Measurements from ENCODE around the gene MORN1.
A peak's percentile ranks its signal among the peaks of the same experiment; 100 is the strongest.

MORN1 gene

DNA sequence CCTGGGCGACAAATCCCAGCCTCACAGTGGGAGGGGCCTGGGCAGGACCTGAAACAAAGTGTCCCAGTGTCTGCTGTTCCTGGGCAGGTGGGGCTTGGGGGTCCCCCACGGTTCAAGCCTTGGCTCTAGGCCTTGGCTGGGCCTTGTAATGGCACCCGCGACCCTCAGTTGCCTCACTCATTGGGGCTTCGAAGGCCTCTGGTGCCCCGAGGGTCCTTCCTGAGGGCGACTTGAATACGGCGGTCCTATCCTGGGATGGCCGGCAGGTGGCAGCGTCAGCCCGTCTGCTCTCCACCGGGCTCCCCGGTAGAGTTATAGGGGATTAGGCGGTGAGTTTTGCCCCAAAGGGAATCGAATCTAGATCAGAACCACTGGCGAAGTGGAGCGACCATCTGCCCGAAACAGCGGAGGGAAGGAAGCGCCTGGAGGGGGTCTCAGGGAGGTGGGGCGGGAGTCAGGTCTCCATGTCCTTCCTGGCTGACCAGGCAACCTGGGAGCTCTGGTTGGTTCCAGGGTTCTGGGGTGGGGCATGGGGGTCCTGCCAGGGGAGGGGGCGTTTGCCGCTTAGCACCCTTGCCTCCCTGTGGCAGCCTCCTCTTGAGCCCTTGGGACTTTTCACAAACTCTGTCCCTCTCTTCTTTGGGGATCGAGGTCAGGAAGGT is 23.1 kb upstream of the MORN1 start:
- peak; percentile 24 for ATAC-seq
- H3K27me3 Mint-ChIP-seq, result no peaks in the 10 kb centered on the region
- H3K27ac Mint-ChIP-seq, result peak overlapping the region; percentile 88
- peak; percentile 85 for DNase-seq
- H3K9me3 Mint-ChIP-seq, result no peaks in the 10 kb centered on the region
- H3K4me1 Mint-ChIP-seq, result peaks cover 41% of the 10 kb centered on the region
- H3K4me3 Mint-ChIP-seq, result peak overlapping the region; percentile 87
- peaks cover 6% of the 10 kb centered on the region for H3K36me3 Mint-ChIP-seq (ENCODE audit: low read depth)

DNA sequence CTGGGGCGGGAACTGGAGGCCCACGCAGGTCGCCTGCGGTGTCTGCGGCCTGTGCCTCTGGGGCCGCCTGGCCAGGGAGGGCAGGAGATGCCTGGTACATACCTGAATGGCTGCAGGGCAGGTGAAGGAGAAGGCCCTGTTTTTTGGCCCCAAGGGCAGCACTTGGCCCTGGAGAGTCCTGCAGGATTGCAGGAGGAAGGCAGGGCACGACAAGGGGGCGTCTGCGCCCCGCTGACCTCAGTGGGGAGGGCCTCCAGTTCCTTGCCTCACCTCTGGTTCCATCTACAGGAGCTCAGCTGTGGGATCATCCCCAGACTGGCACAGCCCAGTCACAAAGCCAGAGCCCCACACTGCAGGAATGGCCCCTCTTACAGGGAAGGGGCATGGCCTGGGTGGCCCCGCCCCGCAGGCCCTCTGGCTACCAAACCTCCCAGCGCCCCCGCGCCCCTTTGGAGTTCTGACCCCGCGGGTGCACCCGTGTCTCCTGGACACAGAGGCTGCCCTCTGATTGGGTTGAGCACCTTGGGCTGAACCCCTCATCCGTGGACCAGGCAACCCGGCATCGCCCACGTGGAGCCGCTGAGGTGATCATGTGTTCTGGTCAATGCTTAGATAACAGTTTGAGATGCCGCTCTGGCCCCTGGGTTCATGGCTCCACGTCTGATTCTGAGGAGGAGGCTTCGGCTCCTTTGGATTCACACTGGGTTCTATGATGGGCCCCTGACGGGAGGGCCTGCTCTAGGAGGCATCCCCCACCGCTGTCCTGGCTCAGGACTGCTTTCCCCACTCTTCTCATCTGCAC is 22.3 kb upstream of the MORN1 start:
- H3K9me3 Mint-ChIP-seq, result no peaks in the 10 kb centered on the region
- H3K4me1 Mint-ChIP-seq, result peaks cover 41% of the 10 kb centered on the region
- no peaks in the 10 kb centered on the region for H3K27me3 Mint-ChIP-seq
- peak overlapping the region; percentile 87 for H3K4me3 Mint-ChIP-seq
- peak overlapping the region; percentile 88 for H3K27ac Mint-ChIP-seq
- H3K36me3 Mint-ChIP-seq (ENCODE audit: low read depth), result peaks cover 8% of the 10 kb centered on the region
- peak; percentile 9 for ATAC-seq
- DNase-seq, result peak; percentile 50

DNA sequence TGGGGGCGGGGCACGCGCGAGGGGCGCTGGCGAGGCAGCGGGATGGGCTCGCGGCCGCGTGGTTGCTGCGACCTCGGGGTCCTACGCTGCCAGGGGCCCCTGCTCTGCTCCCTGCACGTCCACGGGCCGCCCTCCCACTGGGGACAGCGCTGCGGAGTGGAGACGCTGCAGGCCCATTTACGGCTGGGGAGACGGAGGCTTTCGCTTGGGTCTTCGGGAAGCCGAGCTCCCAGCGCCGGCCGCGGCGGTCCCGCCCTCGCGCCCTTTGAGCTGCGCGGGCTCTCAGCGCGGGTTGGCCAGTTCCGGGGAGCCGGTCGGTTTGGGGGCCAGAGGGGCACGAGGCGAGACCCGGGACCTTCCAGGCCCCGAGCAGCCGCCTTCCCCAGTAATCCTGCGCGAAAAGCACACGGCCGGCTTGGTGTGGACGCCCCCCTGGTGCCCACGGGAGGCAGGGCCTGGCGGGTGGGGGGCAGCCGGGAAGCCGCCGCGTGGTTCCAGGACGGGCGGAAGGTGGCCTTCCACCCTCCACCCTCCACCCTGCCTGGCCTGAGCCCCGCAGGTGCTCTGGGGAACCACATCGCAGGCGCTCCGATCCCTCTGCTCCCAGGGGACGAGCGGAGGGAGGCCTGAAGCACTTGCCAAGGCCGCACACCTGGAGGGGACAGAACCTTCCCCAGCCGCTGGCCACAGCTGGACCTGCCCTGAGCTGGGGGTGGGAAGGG is 21.6 kb upstream of the MORN1 start:
- peak; percentile 21 for ATAC-seq
- H3K9me3 Mint-ChIP-seq, result no peaks in the 10 kb centered on the region
- no peaks in the 10 kb centered on the region for H3K27me3 Mint-ChIP-seq
- H3K27ac Mint-ChIP-seq, result peak overlapping the region; percentile 88
- H3K36me3 Mint-ChIP-seq (ENCODE audit: low read depth), result peaks cover 8% of the 10 kb centered on the region
- peak overlapping the region; percentile 87 for H3K4me3 Mint-ChIP-seq
- peak; percentile 28 for DNase-seq
- peaks cover 41% of the 10 kb centered on the region for H3K4me1 Mint-ChIP-seq

DNA sequence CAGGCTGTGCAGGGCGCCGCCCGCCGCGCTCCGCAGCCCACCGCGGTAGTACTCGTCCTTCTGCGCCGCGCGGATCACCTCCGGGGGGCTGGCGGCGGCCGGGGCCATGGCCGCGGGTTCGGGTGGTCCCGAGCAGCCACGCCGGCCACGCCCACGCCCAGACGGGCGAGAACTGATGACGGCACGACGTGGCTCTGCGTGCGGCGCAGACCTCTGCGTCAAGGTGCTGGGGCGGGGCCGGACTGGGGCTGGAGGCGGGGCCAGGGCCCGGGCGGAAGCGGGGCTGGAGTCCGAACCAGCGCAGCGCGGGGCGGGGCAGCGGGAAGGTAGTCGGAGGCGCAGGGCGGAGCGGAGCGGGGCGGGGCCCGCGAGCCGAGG is 21.0 kb upstream of the MORN1 start, which contains the start of gene PEX10:
Gene PEX10, minus strand, starts transcription at position 170 of the 378 bp plus-strand sequence. Its CDS starts 62 bp downstream, at position 108.
- peak within 1 kb of the TSS; percentile 87 for H3K4me3 Mint-ChIP-seq
- H3K9me3 Mint-ChIP-seq, result no peaks in the 10 kb centered on the region
- no peaks in the 10 kb centered on the region for H3K27me3 Mint-ChIP-seq
- ATAC-seq, result peak; percentile 82
- H3K36me3 Mint-ChIP-seq (ENCODE audit: low read depth), result peaks cover 8% of the 10 kb centered on the region
- peak; percentile 100 for DNase-seq
- H3K27ac Mint-ChIP-seq, result peak within 1 kb of the TSS; percentile 89
- H3K4me1 Mint-ChIP-seq, result peaks cover 41% of the 10 kb centered on the region

DNA sequence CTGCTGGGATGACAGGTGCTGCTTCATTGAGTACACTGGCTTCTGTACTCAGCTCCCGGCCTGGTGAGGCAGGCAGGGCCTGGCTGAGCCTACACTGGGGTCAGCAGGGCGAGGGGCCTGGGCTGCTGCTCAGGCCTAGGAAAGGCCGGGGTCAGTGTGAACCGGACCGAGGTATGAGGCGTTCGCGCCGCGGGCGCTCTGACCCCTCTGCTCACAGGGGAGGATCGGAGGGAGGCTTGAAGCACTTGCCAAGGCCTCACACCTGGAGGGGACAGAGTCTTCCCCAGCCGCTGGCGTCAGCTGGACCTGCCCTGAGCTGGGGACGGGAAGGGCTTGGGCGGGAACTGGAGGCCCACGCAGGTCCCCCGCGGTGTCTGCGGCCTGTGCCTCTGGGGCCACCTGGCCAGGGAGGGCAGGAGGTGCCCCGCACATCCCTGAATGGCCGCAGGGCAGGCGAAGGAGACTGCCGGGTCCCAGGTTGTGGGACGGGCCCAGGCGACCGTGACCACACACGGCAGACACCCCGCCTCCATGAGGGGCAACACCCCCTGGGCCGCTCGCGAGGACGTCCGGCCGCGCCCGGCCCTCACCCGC is 20.5 kb upstream of the MORN1 start:
- peak overlapping the region; percentile 87 for H3K4me3 Mint-ChIP-seq
- peak; percentile 39 for ATAC-seq

DNA sequence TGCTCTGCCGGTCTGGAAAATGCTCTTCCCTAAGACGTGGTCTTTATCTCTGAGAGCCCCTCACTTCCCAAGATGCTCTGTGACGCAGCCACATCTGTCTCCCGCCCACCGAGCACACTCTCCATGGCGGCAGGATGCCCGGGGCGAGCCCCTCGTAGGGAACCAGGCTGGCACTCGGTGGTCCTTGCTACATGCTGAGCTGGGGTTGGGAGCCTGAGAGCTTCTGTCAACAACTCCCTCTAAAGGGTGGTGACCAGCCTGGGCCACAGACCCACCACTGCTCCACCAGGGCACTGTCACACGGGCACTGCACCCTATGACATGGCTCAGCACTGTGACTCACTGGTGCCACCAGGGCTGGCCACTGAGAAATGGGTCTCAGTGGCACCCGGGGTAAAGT is 18.4 kb upstream of the MORN1 start:
- peaks cover 16% of the 10 kb centered on the region for H3K36me3 Mint-ChIP-seq (ENCODE audit: low read depth)
- no peak for ATAC-seq
- no peak overlapping the region for H3K4me3 Mint-ChIP-seq
- peaks cover 21% of the 10 kb centered on the region for H3K4me1 Mint-ChIP-seq
- no peaks in the 10 kb centered on the region for H3K9me3 Mint-ChIP-seq
- DNase-seq, result no peak
- H3K27me3 Mint-ChIP-seq, result no peaks in the 10 kb centered on the region
- H3K27ac Mint-ChIP-seq, result no peak overlapping the region

More for the DNA sequence above, 20.5 kb upstream of the MORN1 start:
- Mint-ChIP-seq H3K36me3 (ENCODE audit: low read depth) (peaks cover 9% of the 10 kb centered on the region), H3K4me1 (peaks cover 38% of the 10 kb centered on the region), H3K27me3 (no peaks in the 10 kb centered on the region), H3K9me3 (no peaks in the 10 kb centered on the region), H3K27ac (peak overlapping the region; percentile 89)
- no peak for DNase-seq

DNA sequence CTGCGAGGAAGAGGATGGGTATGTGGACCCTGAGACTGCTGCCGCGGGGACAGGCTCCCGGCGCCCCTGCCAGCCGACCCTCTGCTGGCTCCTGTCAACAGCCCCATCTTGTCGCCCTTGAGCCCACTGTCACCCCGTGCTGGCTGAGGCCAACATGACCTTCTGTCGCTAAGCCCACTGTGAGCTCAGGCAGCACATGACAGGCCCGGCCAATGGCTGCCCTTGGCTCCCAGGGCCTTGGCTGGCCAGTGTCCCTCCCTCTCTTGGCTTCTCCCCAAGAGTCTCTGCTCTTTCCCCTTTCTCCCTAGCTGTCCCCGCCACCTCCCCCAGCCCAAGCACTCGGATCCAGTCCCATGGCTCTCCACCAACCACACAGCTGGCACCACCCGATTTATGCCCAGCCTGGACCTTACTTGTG is 17.5 kb upstream of the MORN1 start:
- DNase-seq (no peak), ATAC-seq (no peak)
- Mint-ChIP-seq H3K4me1 (peaks cover 12% of the 10 kb centered on the region), H3K36me3 (ENCODE audit: low read depth) (peaks cover 16% of the 10 kb centered on the region), H3K27me3 (no peaks in the 10 kb centered on the region), H3K27ac (no peak overlapping the region), H3K4me3 (no peak overlapping the region), H3K9me3 (no peaks in the 10 kb centered on the region)

DNA sequence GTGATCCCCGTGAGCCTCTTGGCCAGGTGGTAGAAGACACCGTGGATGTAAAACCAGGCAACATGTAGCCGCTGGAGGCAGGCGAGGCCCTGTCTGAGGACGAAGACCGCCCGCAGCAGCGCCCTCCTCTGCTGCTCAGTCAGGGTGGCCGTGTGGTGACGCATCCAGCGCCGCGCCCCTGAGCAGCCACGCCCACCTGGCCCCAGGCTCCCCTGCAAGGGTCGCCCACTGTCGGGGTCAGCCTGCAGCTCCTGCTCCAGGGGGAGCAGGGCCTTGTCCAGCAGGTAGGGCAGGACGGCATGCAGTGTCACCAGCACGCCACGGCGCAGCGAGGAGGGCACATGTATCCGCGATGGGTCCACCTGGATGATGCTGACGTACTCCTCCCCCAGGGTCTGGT is 17.1 kb upstream of the MORN1 start:
- ATAC-seq (no peak), DNase-seq (no peak)
- H3K4me1 Mint-ChIP-seq, result peaks cover 11% of the 10 kb centered on the region
- H3K27ac Mint-ChIP-seq, result no peak overlapping the region
- no peaks in the 10 kb centered on the region for H3K27me3 Mint-ChIP-seq
- peaks cover 18% of the 10 kb centered on the region for H3K36me3 Mint-ChIP-seq (ENCODE audit: low read depth)
- H3K4me3 Mint-ChIP-seq, result no peak overlapping the region
- no peaks in the 10 kb centered on the region for H3K9me3 Mint-ChIP-seq

DNA sequence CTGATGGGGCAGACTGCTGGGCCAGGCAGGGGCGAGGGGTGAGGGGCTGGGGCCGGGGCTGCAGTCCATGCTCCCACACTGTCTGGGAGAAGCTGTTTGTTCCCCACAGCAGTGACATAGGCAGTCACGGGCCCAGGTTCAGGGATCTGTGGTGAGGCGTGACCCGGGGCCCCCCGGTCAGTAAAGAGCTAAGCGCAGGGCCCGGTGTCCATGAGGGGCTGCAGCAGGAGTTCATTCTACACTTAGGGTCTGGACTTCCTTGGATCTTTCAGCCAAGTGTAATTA is 16.6 kb upstream of the MORN1 start:
- no peaks in the 10 kb centered on the region for H3K9me3 Mint-ChIP-seq
- H3K27me3 Mint-ChIP-seq, result no peaks in the 10 kb centered on the region
- DNase-seq (no peak), ATAC-seq (no peak)
- peaks cover 18% of the 10 kb centered on the region for H3K36me3 Mint-ChIP-seq (ENCODE audit: low read depth)
- no peak overlapping the region for H3K27ac Mint-ChIP-seq
- peaks cover 11% of the 10 kb centered on the region for H3K4me1 Mint-ChIP-seq
- H3K4me3 Mint-ChIP-seq, result no peak overlapping the region

DNA sequence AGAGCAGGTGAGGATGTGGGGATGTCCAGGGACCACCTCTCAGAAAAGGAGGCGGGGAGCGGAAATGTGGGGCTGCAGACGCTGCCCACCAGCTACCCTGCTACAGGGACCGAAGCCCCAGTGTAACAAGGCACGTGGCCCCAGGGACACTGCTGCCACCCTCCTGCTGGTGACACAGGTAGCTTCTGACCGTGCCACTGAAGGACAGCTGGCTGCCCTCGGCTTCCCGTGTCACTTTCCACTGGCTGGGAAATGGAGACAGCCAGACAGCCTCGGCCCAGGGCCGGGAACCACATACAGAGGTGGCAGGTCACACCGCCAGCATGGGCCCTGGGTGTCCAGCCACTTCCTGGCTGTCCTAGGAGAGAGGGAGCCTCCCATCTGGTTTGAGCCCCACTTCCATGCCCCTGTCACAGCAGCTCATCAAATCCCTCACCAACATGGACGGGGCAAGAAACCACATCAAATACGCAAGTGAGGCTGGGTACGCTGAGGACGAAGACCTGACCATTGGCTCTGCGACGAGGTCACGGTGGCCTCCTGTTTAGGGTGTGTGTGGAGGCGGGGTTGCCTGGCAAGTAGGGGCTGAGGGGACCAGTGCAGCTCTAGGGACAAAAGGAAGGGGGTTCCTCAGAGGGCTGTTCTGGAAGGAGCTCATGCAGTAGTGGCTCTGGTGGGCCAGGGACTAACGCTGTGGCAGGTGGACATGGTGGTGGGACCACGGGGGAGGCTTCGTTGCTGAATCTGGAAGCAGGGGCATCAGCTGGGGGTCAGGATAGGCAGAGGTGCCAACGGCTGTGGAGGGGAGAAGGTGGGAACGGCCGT is 16.0 kb upstream of the MORN1 start:
- H3K9me3 Mint-ChIP-seq, result no peaks in the 10 kb centered on the region
- H3K36me3 Mint-ChIP-seq (ENCODE audit: low read depth), result peaks cover 18% of the 10 kb centered on the region
- H3K4me1 Mint-ChIP-seq, result peaks cover 11% of the 10 kb centered on the region
- ATAC-seq (no peak), DNase-seq (no peak)
- no peak overlapping the region for H3K27ac Mint-ChIP-seq
- no peaks in the 10 kb centered on the region for H3K27me3 Mint-ChIP-seq
- no peak overlapping the region for H3K4me3 Mint-ChIP-seq

DNA sequence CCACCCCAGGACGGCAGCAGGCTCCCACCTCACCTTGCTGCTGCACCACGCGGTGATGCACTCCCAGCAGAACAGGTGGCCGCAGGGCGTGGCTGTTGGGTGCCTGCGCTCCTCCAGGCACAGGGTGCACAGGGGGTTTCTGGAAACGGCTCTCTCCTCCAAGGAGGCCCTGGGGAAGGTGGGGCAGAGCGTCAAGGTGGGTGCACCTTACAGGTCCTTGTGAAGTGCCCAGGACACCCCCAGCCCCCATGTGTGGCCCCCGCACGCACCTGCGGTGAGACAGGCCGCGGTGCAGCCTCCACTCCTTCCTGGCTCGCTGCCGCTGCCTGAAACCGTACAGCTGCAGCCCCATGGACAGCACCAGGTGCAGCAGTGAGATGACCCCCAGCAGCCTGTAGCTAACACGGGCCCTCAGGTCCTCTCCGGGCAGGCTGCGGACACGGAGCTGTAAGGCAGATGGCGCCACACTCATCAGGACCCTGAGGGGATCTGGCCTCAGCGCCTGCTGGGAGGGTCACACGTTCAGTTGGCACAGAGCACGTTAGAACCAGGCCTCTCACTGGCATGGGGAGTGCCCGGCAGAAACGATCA is 15.2 kb upstream of the MORN1 start:
- Mint-ChIP-seq H3K27ac (no peak overlapping the region), H3K9me3 (no peaks in the 10 kb centered on the region), H3K36me3 (ENCODE audit: low read depth) (peaks cover 24% of the 10 kb centered on the region), H3K4me1 (peaks cover 10% of the 10 kb centered on the region), H3K4me3 (no peak overlapping the region), H3K27me3 (no peaks in the 10 kb centered on the region)
- ATAC-seq (no peak), DNase-seq (no peak)

DNA sequence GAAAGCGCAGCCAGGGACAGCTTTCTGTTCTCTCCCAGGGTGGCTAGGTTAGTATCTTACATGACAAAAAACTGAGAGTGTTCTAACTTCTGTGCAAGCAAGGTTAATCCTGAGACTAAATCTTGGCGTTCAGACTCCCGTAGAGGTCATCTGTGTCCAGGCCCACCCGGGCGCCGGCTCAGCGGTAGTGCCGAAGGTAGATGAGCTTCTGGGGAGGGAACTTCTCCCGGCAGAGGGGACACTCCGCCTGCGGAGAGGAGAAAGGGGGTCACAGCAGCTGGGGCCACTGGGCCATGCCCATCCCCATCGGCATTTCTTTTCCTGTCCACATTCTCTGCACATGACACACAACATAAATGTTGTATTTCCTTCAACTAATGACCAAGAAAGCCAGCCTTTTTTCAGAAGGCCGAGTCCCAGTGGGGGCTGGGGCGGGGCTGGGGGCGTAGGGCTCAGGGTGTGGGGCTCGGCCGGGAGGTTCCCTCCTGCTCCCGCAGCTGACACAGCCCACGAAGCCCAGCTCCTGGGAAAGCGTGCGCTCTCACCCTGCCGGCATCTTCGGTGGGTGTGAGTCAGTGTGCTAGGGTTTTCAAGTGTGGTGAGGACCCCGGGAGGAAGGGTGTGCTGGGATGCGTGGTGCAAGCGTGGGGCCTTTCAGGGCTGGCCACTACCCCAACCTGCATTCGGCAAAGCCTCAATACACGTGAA is 14.4 kb upstream of the MORN1 start:
- Mint-ChIP-seq H3K27ac (no peak overlapping the region), H3K4me3 (no peak overlapping the region), H3K27me3 (no peaks in the 10 kb centered on the region), H3K4me1 (peaks cover 3% of the 10 kb centered on the region), H3K9me3 (no peaks in the 10 kb centered on the region), H3K36me3 (ENCODE audit: low read depth) (peaks cover 25% of the 10 kb centered on the region)
- ATAC-seq, result no peak
- DNase-seq, result no peak

DNA sequence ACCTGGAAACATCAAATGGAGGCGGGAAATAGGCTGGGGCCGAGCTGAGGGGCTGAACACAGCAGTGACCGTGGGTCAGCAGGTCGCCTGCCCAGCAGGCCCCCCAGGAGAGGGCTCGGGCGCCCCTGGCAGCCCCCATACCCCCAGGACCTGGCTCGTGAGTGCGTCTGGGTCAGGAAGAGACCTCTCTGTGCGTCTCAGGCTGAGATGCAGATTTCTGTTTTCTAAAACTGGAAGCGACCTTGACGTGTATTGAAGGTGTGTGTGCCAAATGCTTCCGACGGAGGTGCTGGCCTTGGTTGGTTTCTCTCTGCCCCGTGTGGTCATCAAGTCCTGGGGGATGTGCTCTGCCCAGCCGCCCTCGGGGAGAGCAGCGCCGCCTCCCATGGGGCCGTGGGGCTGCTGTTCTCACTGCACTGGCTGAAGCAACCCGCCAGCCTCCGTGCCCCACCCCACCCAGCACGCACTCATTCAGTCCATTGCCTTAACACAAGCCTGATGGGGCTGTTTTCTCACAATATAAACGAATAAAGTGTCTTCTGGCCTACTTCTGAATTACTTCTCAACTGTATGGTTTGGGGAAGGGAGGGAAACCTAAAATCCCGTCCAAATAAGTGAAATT is 13.6 kb upstream of the MORN1 start:
- H3K27me3 Mint-ChIP-seq, result no peaks in the 10 kb centered on the region
- H3K36me3 Mint-ChIP-seq (ENCODE audit: low read depth), result peaks cover 29% of the 10 kb centered on the region
- H3K4me3 Mint-ChIP-seq, result no peak overlapping the region
- ATAC-seq, result no peak
- no peak for DNase-seq
- no peaks in the 10 kb centered on the region for H3K9me3 Mint-ChIP-seq
- H3K27ac Mint-ChIP-seq, result no peak overlapping the region
- peaks cover 1% of the 10 kb centered on the region for H3K4me1 Mint-ChIP-seq

All from activated naive CD8-positive, alpha-beta T cell treated with anti-CD3 and anti-CD28 coated beads, Interleukin-2, amount 50 U/mL, for 24 hours (primary cell).